NCI-H524 (cell line): Measurements from ENCODE around the gene POR.
"Not testable (repeated sequence)": the region's sequence is repeated elsewhere in the genome, so short reads cannot be mapped to it uniquely, and the experiment has no call there.

Experiments
- DNase-seq, 2 experiments: peaks; one replicate each; lab custom pipeline; 2025; lab: John Stamatoyannopoulos, UW

The POR gene

DNA sequence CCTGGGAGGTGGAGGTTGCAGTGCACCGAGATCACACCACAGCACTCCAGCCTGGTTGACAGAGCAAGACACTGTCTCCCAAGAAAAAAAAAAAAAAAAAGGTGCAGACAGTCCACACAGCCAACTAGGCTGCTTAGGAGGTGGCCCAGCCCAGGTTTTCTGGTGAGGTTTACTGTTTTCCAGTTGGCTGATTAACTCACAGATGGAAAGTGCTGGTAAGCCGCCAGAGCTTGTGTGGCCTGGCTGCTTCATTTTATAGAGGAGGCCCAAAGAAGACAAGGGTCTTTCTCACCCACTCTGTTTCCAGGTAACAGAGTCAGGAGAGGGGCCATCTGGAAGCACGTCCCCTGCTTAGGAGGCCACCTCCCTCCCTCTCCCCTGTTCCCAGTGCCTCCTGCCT is 29.9 kb upstream of the POR start:
- peak; percentile 54 to 85 for DNase-seq

DNA sequence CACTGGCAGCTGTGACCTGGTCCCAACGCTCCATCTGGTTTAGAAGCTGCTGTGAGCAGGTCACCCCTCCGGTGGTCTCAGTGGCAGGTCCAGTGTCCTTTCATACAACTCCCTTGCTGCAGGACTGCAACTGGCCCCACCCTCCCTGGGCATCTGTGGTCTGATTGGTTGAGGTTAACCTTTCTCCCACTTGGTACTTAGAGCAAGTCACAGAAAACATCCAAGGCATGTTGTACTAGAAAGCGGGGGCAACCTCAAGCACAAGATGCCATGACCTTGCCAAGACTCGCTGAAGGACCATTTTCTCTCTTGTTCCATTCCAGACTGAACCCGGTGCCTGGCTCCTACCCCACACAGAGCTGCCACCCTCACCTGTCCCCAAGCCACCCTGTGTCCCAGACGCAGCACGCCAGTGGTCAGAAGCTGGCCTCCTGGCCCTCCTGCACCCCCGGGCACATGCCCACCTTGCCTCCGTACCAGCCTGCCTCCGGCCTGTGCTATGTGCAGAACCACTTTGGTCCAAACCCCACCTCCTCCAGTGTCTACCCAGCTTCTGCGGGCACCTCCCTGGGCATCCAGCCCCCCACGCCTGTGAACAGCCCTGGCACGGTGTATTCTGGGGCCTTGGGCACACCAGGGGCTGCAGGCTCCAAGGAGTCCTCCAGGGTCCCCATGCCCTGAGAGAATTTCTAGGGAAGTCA is 27.1 kb upstream of the POR start:
- DNase-seq: no peak

DNA sequence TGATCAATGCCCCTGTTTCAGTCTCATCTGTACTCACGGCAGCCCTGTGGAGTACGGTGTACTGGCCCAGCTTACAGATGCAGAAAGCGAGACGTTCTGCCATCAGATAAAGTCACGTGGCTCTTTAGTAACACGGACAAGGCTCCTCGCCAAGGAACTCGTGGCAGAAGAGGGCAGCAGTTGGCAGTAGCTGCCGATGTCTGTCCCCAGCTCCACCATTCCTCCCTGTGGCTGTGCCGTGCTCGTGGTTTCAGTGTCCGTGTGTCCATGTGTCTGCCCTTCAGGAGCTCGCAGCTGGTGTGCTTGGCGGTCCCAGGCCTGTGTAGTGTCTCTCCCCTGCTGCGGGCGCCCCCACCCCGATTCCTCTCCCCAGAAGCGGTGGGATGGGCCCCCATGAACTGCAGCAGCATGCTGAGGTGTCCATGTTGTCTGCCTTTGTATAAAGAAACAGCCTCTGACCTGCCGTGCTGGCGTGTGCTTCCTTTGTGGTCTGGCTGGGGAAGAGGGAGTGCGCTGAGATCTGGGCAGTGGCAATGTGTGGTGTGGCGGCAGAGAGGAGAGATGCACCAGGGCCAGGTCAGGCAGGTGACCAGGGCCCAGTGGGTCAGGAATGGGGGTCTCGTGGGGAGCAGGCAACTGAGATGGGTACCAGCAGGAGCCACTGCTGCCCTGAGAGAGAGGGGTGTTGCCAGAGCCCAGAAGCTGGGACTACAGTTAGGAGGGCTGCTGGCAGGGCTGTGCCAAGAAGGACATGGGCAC is 26.3 kb upstream of the POR start:
- no peak for DNase-seq

DNA sequence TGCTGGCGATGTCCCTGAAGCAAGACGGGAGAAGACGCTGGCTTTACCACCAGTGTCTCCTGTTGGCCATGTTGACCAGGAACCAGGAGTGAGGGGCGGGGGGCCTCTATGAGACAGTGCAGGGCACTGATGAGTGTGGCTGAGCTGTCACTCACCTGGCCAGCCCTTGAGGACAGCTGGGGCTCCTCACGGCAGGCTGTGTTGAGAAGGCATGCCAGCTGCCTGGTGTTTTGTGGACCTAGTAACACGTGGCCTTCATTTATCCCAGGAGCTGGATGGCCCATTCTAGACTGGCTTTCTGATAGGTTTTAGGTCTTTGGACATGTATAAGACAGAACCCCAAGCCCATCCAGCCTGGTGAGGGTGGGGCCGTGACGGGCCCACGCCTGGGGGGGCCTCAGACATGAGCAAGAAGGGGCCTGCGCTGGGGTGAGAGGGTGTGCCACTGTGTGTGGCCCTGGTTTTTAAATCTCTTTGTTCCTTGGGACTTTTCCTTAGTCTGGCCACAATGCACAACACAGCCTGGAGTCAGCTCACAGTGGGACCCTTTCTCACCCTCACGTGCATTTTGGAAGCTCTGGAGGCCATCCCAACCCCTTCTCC is 25.6 kb upstream of the POR start:
- peak; percentile 65 to 83 for DNase-seq

DNA sequence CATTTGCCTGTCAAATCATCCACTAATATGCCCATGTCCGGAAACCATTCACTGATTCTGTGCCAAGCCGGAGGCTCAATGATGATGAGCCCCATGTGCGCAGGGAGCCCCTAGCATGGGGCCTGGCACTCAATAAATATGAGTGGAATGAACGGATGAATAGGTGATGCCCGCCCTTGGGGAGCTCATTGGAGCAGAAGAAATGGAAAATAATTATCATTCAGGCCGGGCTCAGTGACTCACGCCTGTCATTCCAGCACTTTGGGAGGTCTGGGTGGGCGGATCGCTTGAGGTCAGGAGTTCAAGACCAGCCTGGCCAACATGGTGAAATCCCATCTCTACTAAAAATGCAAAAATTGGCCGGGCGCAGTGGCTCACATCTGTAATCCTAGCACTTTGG is 25.1 kb upstream of the POR start:
- no peak for DNase-seq

DNA sequence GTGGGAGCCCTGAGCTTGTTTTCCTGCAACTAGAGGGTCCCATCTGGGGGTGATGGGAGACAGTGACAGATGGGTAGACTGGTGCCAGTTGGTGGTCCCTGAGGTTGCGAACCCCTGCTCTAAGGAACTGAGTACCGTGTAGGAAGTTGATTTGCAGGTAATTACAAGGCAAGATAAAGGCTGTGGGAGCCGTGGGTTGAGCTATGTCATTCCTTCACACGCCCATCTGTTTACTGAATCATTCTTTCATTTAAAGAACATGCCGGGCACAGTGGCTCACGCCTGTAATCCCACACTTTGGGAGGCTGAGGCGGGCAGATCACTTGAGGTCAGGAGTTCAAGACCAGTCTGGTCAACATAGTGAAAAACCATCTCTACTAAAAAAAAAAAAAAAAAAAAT is 23.7 kb upstream of the POR start:
- DNase-seq: not testable (repeated sequence)

DNA sequence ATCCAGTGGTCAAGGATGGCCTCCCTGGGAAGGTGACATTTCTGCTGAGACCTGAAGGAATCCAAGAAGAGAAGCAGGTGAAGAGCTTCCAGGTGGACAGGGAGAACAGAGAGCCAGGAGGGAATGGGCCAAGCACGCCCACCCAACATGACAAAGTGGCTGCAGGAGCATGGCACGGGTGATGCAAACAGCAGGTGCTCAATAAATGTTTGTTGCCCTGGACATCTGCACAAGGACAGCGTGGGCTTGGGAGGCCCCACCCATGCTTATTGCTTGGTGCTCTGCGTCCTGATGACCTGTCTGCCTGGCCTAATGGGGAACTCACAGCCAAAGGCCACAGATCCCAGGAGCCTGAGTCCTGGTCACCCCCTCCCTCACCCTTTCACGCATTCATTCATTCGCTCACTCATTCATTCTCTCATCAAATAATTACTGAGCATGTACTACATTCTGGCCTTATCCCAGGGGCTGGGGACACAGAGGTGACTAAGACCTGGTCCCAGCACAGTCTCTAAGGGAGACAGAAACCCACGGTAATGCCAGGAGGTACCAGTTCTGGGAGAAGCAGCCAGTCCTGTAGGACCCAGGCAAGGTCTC is 23.0 kb upstream of the POR start:
- DNase-seq: no peak

DNA sequence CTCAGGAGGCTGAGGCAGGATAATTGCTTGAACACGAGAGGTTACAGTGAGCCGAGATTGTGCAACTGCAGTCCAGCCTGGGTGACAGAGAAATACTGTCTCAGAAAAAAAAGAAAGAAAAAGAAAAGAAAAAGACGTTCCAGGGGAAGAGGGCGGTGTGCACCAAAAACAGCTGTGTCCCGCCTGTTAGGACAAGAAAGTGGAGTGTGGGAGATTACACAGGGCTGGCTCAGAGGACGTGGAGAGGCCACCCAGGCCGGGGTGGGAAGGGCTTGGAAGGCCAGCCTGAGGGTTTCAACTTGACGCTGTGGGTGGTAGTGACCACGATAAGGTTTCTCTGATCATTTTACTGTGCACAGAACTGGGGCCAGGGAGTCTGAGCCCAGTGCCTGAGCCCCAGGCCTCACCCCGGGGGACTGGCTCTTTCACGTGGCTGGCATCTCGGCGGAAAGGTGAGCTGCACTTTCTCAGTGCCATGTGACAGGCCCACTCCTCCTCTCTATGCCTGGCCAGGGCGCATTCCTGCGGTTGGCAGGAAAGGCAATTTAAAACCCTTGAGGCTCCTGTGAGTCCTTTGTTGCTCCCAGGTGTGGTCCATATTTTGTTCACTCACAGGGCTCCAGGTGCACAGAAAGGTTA is 22.2 kb upstream of the POR start:
- DNase-seq: no peak

DNA sequence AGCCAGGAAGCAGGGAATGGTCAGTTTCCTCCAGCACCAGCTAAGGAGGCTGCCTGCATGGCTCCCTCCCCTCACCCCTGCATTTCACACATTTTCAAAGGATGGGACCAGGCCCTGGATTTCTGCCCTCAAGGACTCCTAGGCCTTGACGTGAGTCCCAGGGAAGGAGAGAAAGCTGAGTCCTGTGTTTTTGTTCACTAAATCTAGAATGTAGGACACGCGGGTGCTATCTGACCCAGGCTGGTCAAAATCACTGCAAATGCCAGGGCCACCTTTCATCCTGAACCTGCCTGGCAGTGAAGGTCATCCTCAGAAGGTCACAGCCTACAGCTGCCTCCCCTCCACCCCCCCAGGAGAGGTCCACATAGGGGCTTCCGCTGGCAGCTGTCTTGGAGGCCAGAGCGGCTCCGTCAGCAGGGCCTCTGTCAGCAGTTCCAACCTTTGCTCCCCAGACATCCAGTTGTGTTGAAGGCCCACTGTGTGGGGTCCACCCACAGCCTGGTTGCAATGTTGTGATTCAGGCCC is 18.1 kb upstream of the POR start:
- no peak for DNase-seq

DNA sequence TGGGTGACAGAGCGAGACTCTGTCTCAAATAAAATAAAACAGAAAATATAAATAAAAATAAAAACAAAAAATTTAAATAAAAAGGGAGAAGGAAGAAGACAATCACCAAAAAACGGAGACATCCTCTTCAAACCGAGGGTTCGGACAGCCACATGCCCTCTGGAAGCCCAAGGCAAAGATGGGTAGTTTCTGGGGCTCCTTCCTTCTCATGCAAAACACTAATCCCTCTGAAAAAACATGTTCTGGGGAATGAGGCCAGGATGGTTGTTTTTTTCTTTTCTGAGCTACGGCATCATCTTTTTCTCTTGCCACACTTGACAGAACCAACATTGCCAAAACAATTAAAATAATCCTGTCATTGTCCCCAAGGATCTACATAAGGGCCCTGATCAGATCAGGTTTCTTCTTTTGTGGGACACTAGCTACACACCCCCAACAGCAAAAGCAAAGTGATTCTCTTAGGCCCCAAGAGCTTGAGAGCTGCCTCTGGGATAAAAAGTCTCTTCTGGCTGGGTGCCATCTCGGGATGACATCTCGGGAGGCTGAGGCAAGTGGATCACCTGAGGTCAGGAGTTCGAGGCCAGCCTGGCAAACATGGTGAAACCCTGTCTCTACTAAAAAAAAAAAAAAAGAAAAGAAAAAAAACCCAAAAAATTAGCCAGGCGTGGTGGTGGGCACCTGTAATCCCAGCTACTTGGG is 14.2 kb upstream of the POR start:
- DNase-seq: peak; percentile 24 to 65

DNA sequence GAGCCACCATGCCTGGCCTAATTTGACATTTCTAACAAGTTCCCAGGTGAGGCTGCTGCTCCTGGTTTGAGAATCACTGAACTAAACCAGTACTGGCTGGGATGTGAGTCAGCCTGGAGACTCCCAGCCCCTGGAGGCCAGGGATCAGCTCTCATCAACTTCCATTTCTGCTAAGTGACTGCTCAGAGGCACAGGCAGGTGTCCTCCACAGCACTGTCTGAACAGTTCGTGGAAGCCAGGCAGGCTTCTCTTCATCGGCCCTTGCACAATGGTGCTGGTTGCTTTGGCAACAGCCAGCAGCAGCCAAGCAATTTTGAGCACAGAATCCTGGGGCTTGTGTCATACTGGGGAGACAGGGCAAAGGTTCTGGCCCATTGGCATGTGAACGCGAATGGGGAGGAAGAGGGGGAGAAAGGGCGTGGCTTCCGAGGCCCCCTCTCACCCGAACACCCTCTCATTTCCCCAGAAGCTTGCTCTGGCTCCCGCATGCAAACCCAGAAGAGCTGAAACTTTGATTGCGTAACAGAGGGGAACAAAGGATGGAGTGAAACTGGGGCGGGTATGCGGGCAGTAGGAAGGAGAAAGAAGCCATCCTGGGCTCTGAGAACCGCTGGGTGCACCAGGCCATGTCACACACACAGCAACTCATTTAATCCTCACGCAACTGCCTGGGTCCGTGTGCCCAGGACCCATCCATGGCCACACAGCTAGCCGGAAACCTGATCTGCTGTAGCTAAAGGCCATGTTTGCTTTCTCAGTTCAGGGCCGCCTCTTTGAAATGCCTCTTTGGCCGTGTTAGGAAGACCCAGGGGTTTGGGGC is 9.0 kb upstream of the POR start:
- no peak for DNase-seq

DNA sequence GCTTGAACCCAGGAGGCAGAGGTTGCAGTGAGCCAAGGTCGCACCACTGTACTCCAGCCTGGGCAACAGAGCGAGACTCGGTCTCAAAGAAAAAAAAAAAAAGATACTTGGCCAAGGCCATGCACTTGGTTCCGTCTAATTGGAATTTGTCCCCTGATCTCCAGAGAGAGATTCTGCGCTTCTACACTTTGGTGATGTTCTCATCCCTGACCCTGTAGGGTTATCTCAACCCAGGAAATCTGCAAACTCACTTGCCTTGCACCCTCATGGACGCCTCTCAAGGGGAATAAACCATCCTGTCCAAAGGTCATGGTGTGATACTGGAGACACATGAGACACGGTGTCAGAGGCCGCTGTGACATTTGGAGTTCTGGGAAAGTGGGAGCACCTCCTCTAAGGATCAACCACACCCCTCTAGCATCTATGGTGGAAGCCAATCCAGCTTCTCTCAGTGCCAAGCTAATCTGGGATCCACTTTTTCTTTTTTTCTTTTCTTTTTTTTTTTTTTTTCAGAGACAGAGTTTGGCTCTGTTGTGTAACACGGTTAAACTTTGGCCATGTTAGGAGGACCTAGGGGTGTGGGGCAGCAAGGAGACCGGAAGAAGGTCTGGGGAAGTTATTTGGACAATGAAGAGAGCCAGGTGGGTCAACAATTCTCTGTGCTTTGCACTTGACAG is 7.8 kb upstream of the POR start:
- no peak for DNase-seq

DNA sequence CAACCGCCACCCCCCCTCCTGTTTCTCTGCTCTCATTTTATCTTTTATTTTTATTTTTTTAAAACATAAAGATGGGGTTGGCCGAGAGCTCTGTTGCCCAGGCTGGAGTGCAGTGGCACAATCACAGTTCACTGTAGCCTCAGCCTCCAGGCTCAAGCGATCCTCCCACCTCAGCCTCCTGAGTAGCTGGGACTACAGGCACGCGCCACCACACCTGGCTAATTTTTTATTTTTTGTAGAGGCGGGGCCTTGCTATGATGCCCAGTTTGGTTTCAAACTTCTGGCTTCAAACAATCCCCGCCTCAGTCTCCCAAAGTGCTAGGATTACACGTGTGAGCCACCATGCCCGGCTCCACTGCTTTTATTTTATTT is 7.3 kb upstream of the POR start:
- not testable (repeated sequence) for DNase-seq

DNA sequence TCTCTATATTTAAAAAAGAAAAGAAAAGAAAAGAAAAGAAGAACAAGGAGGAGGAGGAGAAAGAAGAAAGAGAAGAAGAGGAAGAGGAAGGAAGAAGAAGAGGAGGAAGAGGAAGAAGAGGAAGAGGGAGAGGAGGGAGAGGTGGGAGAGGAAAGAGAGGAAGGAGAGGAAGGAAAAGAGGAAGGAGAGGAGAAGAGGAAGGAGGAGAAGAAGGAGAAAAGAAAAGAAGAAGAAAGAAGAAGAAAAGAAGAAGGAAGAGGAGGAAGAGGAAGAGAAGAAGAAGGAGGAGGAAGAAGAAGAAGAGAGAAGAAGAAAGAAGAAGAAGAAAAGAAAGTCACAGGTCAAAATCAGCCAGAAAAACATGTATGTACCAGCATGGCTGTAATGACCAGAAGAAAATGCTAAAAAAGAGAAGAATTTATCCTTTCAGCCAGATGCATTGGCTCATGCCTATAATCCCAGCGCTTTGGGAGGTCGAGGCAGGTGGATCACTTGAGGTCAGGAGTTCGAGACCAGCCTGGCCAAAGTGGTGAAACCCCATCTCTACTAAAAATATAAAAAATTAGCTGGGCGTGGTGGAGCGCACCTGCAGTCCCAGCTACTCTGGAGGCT is 5.3 kb upstream of the POR start:
- no peak for DNase-seq

DNA sequence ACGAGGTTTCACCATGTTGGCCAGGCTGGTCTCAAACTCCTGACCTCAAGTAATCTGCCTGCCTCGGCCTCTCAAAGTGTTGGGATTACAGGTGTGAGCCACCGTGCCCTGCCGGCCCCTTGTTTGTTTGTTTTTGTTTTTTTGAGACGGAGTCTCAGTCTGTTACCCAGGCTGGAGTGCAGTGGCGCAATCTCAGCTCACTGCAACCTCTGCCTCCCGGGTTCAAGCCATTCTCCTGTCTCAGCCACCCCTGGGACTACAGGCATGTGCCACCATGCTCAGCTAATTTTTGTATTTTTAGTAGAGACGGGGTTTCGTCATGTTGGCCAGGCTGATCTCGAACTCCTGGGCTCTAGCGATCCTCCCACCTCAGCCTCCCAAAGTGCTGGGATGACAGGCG is 3.8 kb upstream of the POR start:
- DNase-seq: not testable (repeated sequence)

DNA sequence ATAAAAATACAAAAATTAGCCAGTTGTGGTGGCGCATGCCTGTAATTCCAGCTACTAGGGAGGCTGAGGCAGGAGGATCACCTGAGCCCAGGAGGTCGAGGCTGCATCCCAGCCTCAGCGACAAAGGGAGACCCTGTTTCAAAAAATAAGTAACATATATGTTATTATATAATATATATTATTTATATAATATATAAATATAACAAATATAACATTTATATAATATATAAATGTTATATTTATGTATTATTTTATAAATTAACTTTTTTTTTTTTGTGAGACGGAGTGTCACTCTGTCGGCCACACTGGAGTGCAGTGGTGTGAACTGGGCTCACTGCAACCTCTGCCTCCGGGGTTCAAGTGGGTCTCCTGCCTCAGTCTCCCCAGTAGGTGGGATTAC is 1.5 kb upstream of the POR start:
- DNase-seq: no peak

DNA sequence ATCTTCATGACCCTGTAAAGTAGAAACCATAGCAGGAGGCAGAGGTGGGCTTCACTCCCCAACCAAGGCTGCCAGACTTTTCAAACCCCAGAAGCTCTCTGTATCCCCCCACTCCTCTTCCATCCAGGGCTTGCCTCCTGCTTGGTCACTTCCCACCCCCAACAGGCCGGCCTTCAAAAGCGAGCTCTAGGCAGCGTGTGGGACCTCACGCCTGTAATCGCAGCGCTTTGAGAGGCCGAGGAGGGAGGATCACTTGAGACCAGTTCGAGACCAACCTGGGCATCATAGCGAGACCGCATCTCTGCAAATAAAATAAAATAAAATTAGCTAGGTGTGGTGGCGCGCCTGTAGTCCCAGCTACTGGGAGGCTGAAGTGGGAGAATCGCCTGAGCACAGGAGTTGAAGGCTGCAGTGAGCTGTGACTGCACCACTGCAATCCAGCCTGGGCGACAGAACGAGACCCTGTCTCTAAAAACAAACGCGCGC is 743 bp upstream of the POR start:
- no peak for DNase-seq

DNA sequence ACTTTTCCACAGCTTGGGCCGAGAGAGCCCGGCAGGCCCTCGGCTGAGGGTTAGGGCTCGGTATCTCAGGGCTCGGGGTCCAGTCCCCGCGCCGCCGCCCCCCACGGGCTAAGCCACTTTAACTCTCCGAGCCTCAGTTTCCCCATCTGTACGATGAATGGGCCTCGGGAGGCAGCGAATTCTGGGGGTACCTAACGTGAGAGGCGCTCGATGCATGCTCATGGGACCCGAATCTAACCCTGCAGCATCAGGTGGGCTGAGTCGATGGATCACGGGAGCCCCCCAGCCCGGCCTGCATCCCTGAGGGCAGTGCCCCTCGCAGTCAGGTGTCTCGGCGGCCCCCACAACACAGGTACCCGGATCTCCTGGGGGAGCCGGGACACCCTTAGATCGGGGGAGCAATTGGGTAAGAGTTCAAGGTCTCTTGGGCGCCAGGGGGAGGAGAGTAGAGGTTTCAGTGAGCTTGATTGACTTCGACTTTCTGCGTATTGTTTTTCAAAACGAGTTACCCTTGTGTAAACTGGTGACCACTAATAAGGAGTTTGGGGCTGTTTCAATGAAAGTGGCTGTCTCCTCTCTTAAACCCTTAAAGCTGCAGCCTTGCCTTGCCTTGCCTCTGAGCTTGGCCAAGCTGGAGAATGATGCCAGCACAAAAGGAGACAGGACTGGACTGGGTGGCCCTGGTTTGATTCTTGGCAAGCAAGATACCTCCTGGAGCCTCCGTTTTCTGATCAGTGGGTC is 631 bp downstream of the POR start:
- DNase-seq: peak in 1 of 2 experiments; percentile 36

DNA sequence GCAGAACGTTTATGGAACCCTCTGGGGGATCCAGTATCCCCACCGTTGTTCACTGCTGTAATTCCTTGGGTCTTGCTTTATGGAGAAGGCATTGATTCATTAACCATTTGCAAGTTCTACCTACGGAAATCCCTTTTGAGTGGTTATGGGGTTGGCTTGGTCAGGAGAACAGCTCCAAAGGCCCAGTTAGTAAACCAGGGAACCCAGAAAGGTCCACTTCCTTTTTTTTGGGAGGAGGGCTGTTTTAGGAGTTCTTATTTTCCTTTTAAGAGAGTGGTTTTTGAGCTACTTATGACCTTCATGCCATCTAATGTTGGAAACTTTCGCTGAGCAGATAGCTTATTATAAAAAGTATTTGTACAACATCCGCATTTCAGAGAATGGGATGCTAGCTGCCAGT is 1.3 kb downstream of the POR start:
- no peak for DNase-seq
